DMS53 (cell line): Measurements from ENCODE around the gene GREB1.

ENCODE experiments used
- DNase-seq: peaks from one replicate; lab custom pipeline; 2025; lab: John Stamatoyannopoulos, UW

Gene GREB1

GRCh38 chr2:11681722-11682589 is 148.1 kb downstream of the GREB1 start:
- peak; percentile 77 for DNase-seq

DNA sequence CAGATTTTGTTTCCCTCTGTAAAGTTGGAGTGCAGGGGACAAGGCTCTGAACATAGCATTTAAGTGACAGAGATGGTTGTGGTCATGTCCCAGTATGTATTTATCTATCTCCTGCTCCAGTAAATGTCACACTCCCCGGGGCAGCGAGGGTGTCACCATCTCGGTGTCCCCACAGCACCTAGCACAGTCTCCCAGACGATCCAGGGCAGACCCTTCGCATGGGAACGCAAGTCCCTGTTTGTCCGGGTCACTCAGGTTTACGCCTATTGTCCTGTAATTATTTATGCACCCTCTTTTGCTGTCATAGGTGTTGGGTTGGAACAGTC is 148.7 kb downstream of the GREB1 start:
- no peak for DNase-seq

DNA sequence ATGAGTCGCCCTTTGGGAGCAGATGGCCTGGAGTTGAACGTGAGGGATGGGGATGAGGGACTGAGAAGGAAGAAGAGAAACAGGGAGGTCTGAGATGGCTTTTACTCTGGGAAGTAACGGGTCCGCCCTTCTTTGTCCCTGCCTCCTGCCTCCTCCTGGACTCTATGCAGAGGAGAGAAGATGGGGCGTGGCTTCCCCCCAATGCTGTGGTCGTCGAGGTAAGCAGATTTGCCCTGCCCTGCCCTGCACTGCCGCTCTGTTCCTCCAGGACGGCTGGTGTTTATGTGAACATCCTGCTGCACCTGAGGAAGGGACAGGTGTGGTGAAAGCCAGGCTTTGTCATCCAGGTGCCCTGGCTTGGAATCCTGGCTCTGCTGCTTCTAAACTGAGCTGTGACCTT is 149.6 kb downstream of the GREB1 start:
- peak; percentile 39 for DNase-seq

- DNase-seq, result no peak
Observed at GRCh38 chr2:11683966-11684365, 150.1 kb downstream of the GREB1 start.

- DNase-seq, result no peak
Observed at GRCh38 chr2:11684894-11685460, 151.1 kb downstream of the GREB1 start.

- no peak for DNase-seq
Observed at GRCh38 chr2:11685906-11686470, 152.1 kb downstream of the GREB1 start.

DNA sequence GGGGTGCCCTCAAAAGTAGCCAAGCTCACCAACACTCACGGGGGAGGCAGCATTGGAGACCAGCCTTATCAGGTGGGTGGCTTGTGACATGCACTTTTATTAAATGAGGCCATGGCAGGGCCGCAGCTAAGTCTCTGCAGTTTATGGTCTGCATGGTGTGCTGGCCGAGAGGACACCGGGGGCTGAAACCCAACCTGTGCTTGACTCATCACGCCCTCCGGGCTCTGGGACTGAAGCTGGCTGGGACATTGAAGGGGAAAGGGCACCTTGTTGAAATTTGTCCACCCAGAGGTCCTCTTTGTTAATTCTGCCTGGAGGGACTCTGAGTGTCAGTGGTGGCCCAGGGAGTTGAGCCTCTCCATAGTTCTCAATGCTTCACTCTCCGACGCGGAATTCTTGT is 153.9 kb downstream of the GREB1 start:
- DNase-seq, result no peak

- peak; percentile 76 for DNase-seq
Observed at GRCh38 chr2:11688222-11689069, 154.6 kb downstream of the GREB1 start.

- no peak for DNase-seq
Observed at GRCh38 chr2:11691076-11691660, 157.3 kb downstream of the GREB1 start.
